Measurements from ENCODE around the gene MAP7. TPM values are rescaled to one million over a fixed set of nuclear protein-coding genes. Genes with fewer than 3 reads are reported as not detected.

The MAP7 gene
- polyA plus RNA-seq, 12 donors, result 0.21 to 12.2 (median 0.51) TPM; not detected in 1

GRCh38 chr6:136306466-136306865 lies 243.8 kb downstream of the MAP7 start:
- no peak for DNase-seq

GRCh38 chr6:136304410-136304809 lies 245.8 kb downstream of the MAP7 start:
- no peak for DNase-seq

- no peak for DNase-seq
Observed at GRCh38 chr6:136303516-136303915, 246.7 kb downstream of the MAP7 start.

- no peak for DNase-seq
Observed at GRCh38 chr6:136294621-136295020, 255.6 kb downstream of the MAP7 start.

Other genes with a start within 250 kb of the MAP7 start
- 1 to 10 TPM in 11 of 12 donors, not detected in 1; 1.9 to 6.4 (median 2.3) TPM for gene MAP3K5, start 242.1 kb upstream of the MAP7 start, polyA plus RNA-seq (ENCODE audit: insufficient read length in 12 of 12)